H1 (cell line): ENCODE measurements around the gene STRN4. TPM values are rescaled to one million over a fixed set of nuclear protein-coding genes. Genes with fewer than 3 reads are reported as not detected.

Experiments used
- CTCF ChIA-PET: fragments of 300-600 bp; sonication (Branson Sonifier 250); formaldehyde crosslinking; loops from one replicate; lab custom pipeline; 2021; ENCODE audit not compliant: partially characterized antibody; lab: Charles Lee
- POLR2A ChIA-PET: fragments of 300-600 bp; sonication (Branson Sonifier 250); formaldehyde crosslinking; loops from one replicate; lab custom pipeline; 2021; ENCODE audit warnings: inconsistent platforms; ENCODE audit not compliant: partially characterized antibody; lab: Charles Lee
- DNase-seq, 2 experiments: peaks; one replicate each; pipeline versions ENCODE4 v3.0.0 to v3.0.0-alpha.2; 2010 to 2022; ENCODE audit warnings: low spot score in 2 of 2, low read depth in 1 of 2, mixed read lengths in 1 of 2
- FAIRE-seq: peaks from 2 replicates; lab custom pipeline; 2011; peaks lifted over from hg19 to GRCh38; lab: Jason Lieb, UNC
- H2AFZ ChIP-seq: 2 replicates; pipeline ENCODE4 v1.8.1; 2012; ENCODE audit warnings: low read length, inconsistent platforms
- H2AK5ac ChIP-seq: 2 replicates; pipeline ENCODE4 v1.6.1; 2013; ENCODE audit warnings: low read depth, low read length
- H2BK120ac ChIP-seq: replicated peaks from 2 replicates; pipeline ENCODE3; 2013; ENCODE audit warnings: low read depth, low read length, inconsistent platforms
- H2BK12ac ChIP-seq: 2 replicates; pipeline ENCODE4 v1.6.1; 2013; ENCODE audit warnings: low read depth, low read length
- H2BK15ac ChIP-seq: 2 replicates; pipeline ENCODE4 v1.6.1; 2013; ENCODE audit warnings: low read length
- H2BK20ac ChIP-seq: 2 replicates; pipeline ENCODE4 v1.6.1; 2013; ENCODE audit warnings: low read length
- H2BK5ac ChIP-seq: 2 replicates; pipeline ENCODE4 v1.6.1; 2013; ENCODE audit warnings: low read depth, low read length
- H3K14ac ChIP-seq: 2 replicates; pipeline ENCODE4 v1.6.1; 2013; ENCODE audit warnings: inconsistent platforms; ENCODE audit not compliant: insufficient read length
- H3K18ac ChIP-seq: 2 replicates; pipeline ENCODE4 v1.6.1; 2013; ENCODE audit warnings: low read length; ENCODE audit errors: extremely low read depth
- H3K23ac ChIP-seq: 2 replicates; pipeline ENCODE4 v1.6.1; 2013; ENCODE audit warnings: inconsistent platforms; ENCODE audit not compliant: insufficient read length
- H3K23me2 ChIP-seq: 2 replicates; pipeline ENCODE4 v1.6.1; 2013; ENCODE audit warnings: low read depth, low read length
- H3K27ac ChIP-seq: 2 replicates; pipeline ENCODE4 v1.6.1; 2011; ENCODE audit warnings: low read depth, low read length, inconsistent platforms
- H3K27me3 ChIP-seq, 4 experiments: replicated peaks in 1 of 4; 1 replicate in 1 of 4; 2 replicates in 3 of 4; pipeline versions ENCODE4 v1.6.1 to v1.8.1; 2011 to 2013; ENCODE audit warnings: low read length in 3 of 4, mild to moderate bottlenecking in 3 of 4, inconsistent platforms in 2 of 4, mixed read lengths in 2 of 4, moderate library complexity in 1 of 4; ENCODE audit not compliant: control insufficient read depth in 3 of 4, insufficient read depth in 3 of 4; ENCODE audit errors: extremely low read depth in 1 of 4
- H3K36me3 ChIP-seq, 4 experiments: 2 replicates each; pipeline versions ENCODE4 v1.6.1 to v1.8.1; 2011 to 2013; ENCODE audit warnings: mild to moderate bottlenecking in 4 of 4, low read length in 3 of 4, moderate library complexity in 2 of 4, control low read depth in 1 of 4, inconsistent platforms in 1 of 4; ENCODE audit not compliant: insufficient read depth in 4 of 4, control insufficient read depth in 2 of 4
- H3K4ac ChIP-seq: replicated peaks from 2 replicates; pipeline ENCODE3; 2013; ENCODE audit warnings: low read length, low read depth, mixed read lengths, inconsistent platforms; ENCODE audit not compliant: insufficient read length
- H3K4me1 ChIP-seq, 4 experiments: replicated peaks in 1 of 4; 1 replicate in 1 of 4; 2 replicates in 3 of 4; pipeline versions ENCODE4 v1.6.1 to v1.8.1; 2011 to 2013; ENCODE audit warnings: low read length in 3 of 4, inconsistent platforms in 2 of 4, mixed read lengths in 1 of 4; ENCODE audit not compliant: insufficient read depth in 4 of 4, control insufficient read depth in 3 of 4
- H3K4me2 ChIP-seq, 2 experiments: 2 replicates each; pipeline versions ENCODE4 v1.6.1 to v1.8.1; 2011 to 2013; ENCODE audit warnings: low read depth in 2 of 2, low read length in 2 of 2, control low read depth in 1 of 2, inconsistent platforms in 1 of 2, mild to moderate bottlenecking in 1 of 2; ENCODE audit not compliant: insufficient read depth in 1 of 2
- H3K4me3 ChIP-seq, 4 experiments: fragments of 200-600, 300-600 bp in 1 of 4; sonication (generic), shearing (Covaris generic), sonication (Bioruptor Twin) in 1 of 4; 2 replicates each; pipeline versions ENCODE4 v1.5.1 to v1.8.1; 2011 to 2016; ENCODE audit warnings: low read length in 4 of 4, low read depth in 3 of 4, control low read depth in 2 of 4, inconsistent platforms in 2 of 4, mild to moderate bottlenecking in 2 of 4, mixed read lengths in 1 of 4, moderate library complexity in 1 of 4; ENCODE audit not compliant: insufficient read depth in 2 of 4; ENCODE audit errors: extremely low read depth in 1 of 4
- H3K56ac ChIP-seq: replicated peaks from 2 replicates; pipeline ENCODE3; 2013; ENCODE audit warnings: low read depth, mild to moderate bottlenecking, mixed read lengths, low read length, inconsistent platforms; ENCODE audit not compliant: insufficient read length
- H3K79me1 ChIP-seq: 2 replicates; pipeline ENCODE4 v1.6.1; 2013; ENCODE audit warnings: low read depth, low read length, control low read depth
- H3K79me2 ChIP-seq, 2 experiments: 2 replicates each; pipeline versions ENCODE4 v1.6.1 to v1.8.1; 2012 to 2013; ENCODE audit warnings: low read length in 2 of 2, mild to moderate bottlenecking in 2 of 2, inconsistent platforms in 1 of 2; ENCODE audit not compliant: insufficient read depth in 2 of 2, control insufficient read depth in 1 of 2
- H3K9ac ChIP-seq, 4 experiments: replicated peaks in 1 of 4; 1 replicate in 1 of 4; 2 replicates in 3 of 4; pipeline versions ENCODE4 v1.6.1 to v1.8.1; 2011 to 2013; ENCODE audit warnings: low read depth in 3 of 4, low read length in 3 of 4, control low read depth in 2 of 4, mild to moderate bottlenecking in 2 of 4, moderate library complexity in 2 of 4, inconsistent platforms in 1 of 4; ENCODE audit errors: extremely low read depth in 1 of 4
- H3K9me3 ChIP-seq, 2 experiments: 2 replicates each; pipeline versions ENCODE4 v1.6.1 to v1.8.1; 2012 to 2013; ENCODE audit warnings: mild to moderate bottlenecking in 2 of 2, moderate library complexity in 2 of 2, control low read depth in 1 of 2, inconsistent platforms in 1 of 2, low read depth in 1 of 2, low read length in 1 of 2, mixed read lengths in 1 of 2; ENCODE audit not compliant: insufficient read depth in 2 of 2
- H4K20me1 ChIP-seq, 2 experiments: replicated peaks in 1 of 2; 2 replicates each; pipeline versions ENCODE3 to v1.8.1; 2011 to 2013; ENCODE audit warnings: inconsistent platforms in 2 of 2, low read length in 2 of 2, mild to moderate bottlenecking in 1 of 2; ENCODE audit not compliant: insufficient read depth in 2 of 2, control insufficient read depth in 1 of 2
- H4K5ac ChIP-seq: 2 replicates; pipeline ENCODE4 v1.6.1; 2013; ENCODE audit warnings: low read length, low read depth, mixed read lengths, inconsistent platforms; ENCODE audit not compliant: insufficient read length
- H4K8ac ChIP-seq: 2 replicates; pipeline ENCODE4 v1.8.0; 2013; ENCODE audit warnings: mild to moderate bottlenecking, moderate library complexity, low read length, inconsistent platforms; ENCODE audit not compliant: insufficient read depth; ENCODE audit errors: extremely low read depth
- H4K91ac ChIP-seq: replicated peaks from 2 replicates; pipeline ENCODE3; 2013; ENCODE audit warnings: low read length, mixed read lengths, inconsistent platforms; ENCODE audit not compliant: insufficient read length
- BCL11A ChIP-seq, 2 experiments: IDR thresholded peaks; one replicate each; pipeline ENCODE4 v1.6.1; 2011; ENCODE audit warnings: low read depth in 2 of 2, low read length in 2 of 2, mild to moderate bottlenecking in 2 of 2
- BRCA1 ChIP-seq: IDR thresholded peaks from 2 replicates; pipeline ENCODE4 v1.6.1; 2012; ENCODE audit warnings: low read depth, low read length, improper control_type of control experiment
- EGR1 ChIP-seq: IDR thresholded peaks from 2 replicates; pipeline ENCODE4 v1.6.1; 2011; ENCODE audit warnings: low read depth, low read length, borderline replicate concordance
- EP300 ChIP-seq, 2 experiments: IDR thresholded peaks; 1 replicate in 1 of 2; 2 replicates in 1 of 2; pipeline ENCODE4 v1.6.1; 2011 to 2012; ENCODE audit warnings: low read depth in 2 of 2, low read length in 2 of 2, mild to moderate bottlenecking in 2 of 2, borderline replicate concordance in 1 of 2, inconsistent platforms in 1 of 2, moderate library complexity in 1 of 2
- GABPA ChIP-seq: IDR thresholded peaks from 2 replicates; pipeline ENCODE4 v1.6.1; 2011; ENCODE audit warnings: mild to moderate bottlenecking, low read length, moderate library complexity, borderline replicate concordance; ENCODE audit not compliant: insufficient read depth
- POLR2AphosphoS5 ChIP-seq: IDR thresholded peaks from 2 replicates; pipeline ENCODE4 v1.6.1; 2011; ENCODE audit warnings: low read depth, low read length
- RFX5 ChIP-seq: IDR thresholded peaks from 2 replicates; pipeline ENCODE4 v1.6.1; 2011; ENCODE audit warnings: low read depth, low read length, improper control_type of control experiment, borderline replicate concordance
- RXRA ChIP-seq: IDR thresholded peaks from 2 replicates; pipeline ENCODE4 v1.6.1; 2011; ENCODE audit warnings: low read depth, mild to moderate bottlenecking, low read length, moderate library complexity; ENCODE audit not compliant: insufficient read depth
- TAF1 ChIP-seq: IDR thresholded peaks from 2 replicates; pipeline ENCODE4 v1.6.1; 2011; ENCODE audit warnings: mild to moderate bottlenecking, low read depth, low read length
- TEAD4 ChIP-seq: IDR thresholded peaks from 2 replicates; pipeline ENCODE4 v1.6.1; 2012; ENCODE audit warnings: low read depth, low read length, inconsistent platforms, mixed read lengths
- ZNF274 ChIP-seq: IDR thresholded peaks from 2 replicates; pipeline ENCODE4 v1.7.0; 2012; ENCODE audit warnings: low read length, borderline replicate concordance; ENCODE audit errors: extremely low read depth
- WGBS, 2 experiments: shearing (Covaris generic) in 1 of 2; methylation state at CpG; one replicate each; pipeline versions ENCODE4 v1.1.6 to v1.1.7; 2013 to 2015; ENCODE audit warnings: low lambda C conversion rate in 2 of 2, mixed read lengths in 2 of 2, inconsistent platforms in 1 of 2, low coverage in 1 of 2, missing lambda C conversion rate in 1 of 2; ENCODE audit not compliant: insufficient replicate concordance in 2 of 2, insufficient coverage in 1 of 2, insufficient read length in 1 of 2; ENCODE audit errors: extremely low coverage in 1 of 2, missing lambda C conversion rate in 1 of 2; 5-methylcytosine and 5-hydroxymethylcytosine counted together
- polyA plus RNA-seq, 7 experiments: library from polyadenylated mRNA; depleted of rRNA in 3 of 7; stranded (reverse) in 5 of 7; unstranded in 2 of 7; fragments of >200 nt in 5 of 7; fragments of 200-250 nt in 2 of 7; gene quantifications; 1 replicate in 5 of 7; 2 replicates in 1 of 7; 4 replicates in 1 of 7; pipeline versions ENCODE4 v1.2.1 to v1.2.3, GENCODE V29; 2011 to 2013; ENCODE audit warnings: missing spikeins in 2 of 7, mixed read lengths in 2 of 7
- total RNA-seq: library from RNA; stranded (reverse); fragmentation: NEBNext Ultra II Directional; extraction: Animal tissue kit (Norgen Biotek cat#: 25700); gene quantifications from 2 replicates; pipeline ENCODE4 v1.2.1, GENCODE V29; 2021

The STRN4 gene
- total and polyA plus RNA-seq, 2 of the 8 experiments (the other 6 are each of a cell fraction or from before 2014, with no cell fraction given): 120 to 187 TPM

- Histone ChIP-seq H3K23ac (no peak overlapping the region), H3K56ac (peak overlapping the region; percentile 70), H3K4me1 (peaks cover 6 to 21% (median 10%) of the 10 kb centered on the region in 4 experiments; a peak in 6 of 7 replicates), H4K20me1 (peaks cover 11 to 29% of the 10 kb centered on the region in 2 experiments), H3K79me1 (peaks cover 8% of the 10 kb centered on the region), H2BK15ac (0 out of 2 replicates have a peak overlapping the region, but pooled peaks have one; percentile 21), H2BK120ac (no peak overlapping the region), H3K36me3 (peaks cover 20 to 42% (median 28%) of the 10 kb centered on the region in 4 experiments), H3K4me2 (peak overlapping the region; percentile 87 to 98), H2BK12ac (peak overlapping the region; percentile 10; the same call in 1 of the 2 replicates), H3K27ac (peak overlapping the region; percentile 77; the same call in 1 of the 2 replicates), H3K9ac (peak overlapping the region; percentile 82 to 93 (median 86)), H3K23me2 (peaks cover 15% of the 10 kb centered on the region), H3K79me2 (peaks cover 29 to 67% of the 10 kb centered on the region in 2 experiments), H3K27me3 (no peaks in the 10 kb centered on the region; a peak in 1 of 7 replicates), H3K4me3 (peak overlapping the region; percentile 78 to 96 (median 90)), H4K5ac (peak overlapping the region; percentile 72), H4K91ac (peak overlapping the region; percentile 76), H2AFZ (no peak overlapping the region), H3K4ac (no peak overlapping the region), H2BK20ac (peak overlapping the region; percentile 29; the same call in 1 of the 2 replicates), H3K9me3 (no peaks in the 10 kb centered on the region), H4K8ac (peak overlapping the region; percentile 41; the same call in 1 of the 2 replicates), H3K14ac (no peak overlapping the region), H3K18ac (peak overlapping the region; percentile 68), H2AK5ac (0 out of 2 replicates have a peak overlapping the region, but pooled peaks have one; percentile 18), H2BK5ac (peak overlapping the region; percentile 62)
- FAIRE-seq: no peak
- WGBS, 2 experiments: 6% methylated on average over 19 of the region's 20 CpGs; no CpG with 5 or more reads in 1 of the 2 experiments
- POLR2A ChIA-PET: interaction anchor here (0.6 to 18.4 kb wide), 27 partner anchors 11 to 1609 kb away, joined by 3 to 333 read pairs (median 8); partner anchors contain the start of genes AP2S1, FKRP and ZC3H4
- CTCF ChIA-PET: interaction anchor here (1.1 to 4.1 kb wide), 5 partner anchors 20 to 60 kb away, joined by 4 to 25 read pairs (median 6); no protein-coding TSS in a partner anchor
- DNase-seq: peak in 1 of 2 experiments; percentile 61
- no peak; the same call in 1 of the 2 replicates for TF ChIP-seq EGR1
- peak; percentile 20 for TF ChIP-seq POLR2AphosphoS5
- TF ChIP-seq RFX5: no peak
- no peak for TF ChIP-seq RXRA
- no peak for TF ChIP-seq BRCA1
- TF ChIP-seq GABPA: no peak
- no peak for TF ChIP-seq TAF1
- no peak for TF ChIP-seq BCL11A (IDR thresholded peaks at IDR 0.05; ENCODE audit: low read depth in 2 of 2, low read length in 2 of 2)
- TF ChIP-seq EP300 (IDR thresholded peaks at IDR 0.05; ENCODE audit: borderline replicate concordance in 1 of 2, low read depth in 2 of 2, low read length in 2 of 2): no peak
- no peak for TF ChIP-seq ZNF274
- TF ChIP-seq TEAD4: no peak
These were observed 40.2 kb upstream of the STRN4 start for GRCh38 chr19:46786236-46787039.
